HUES64 (cell line): ENCODE results near the gene FHDC1.

ENCODE experiments used
- H3K27ac ChIP-seq: 2 replicates; pipeline ENCODE4 v1.7.0; 2013; ENCODE audit warnings: low read depth, low read length, inconsistent platforms
- H3K27me3 ChIP-seq: 2 replicates; pipeline ENCODE4 v1.6.1; 2013; ENCODE audit warnings: mild to moderate bottlenecking, low read length; ENCODE audit not compliant: insufficient read depth
- H3K36me3 ChIP-seq: 2 replicates; pipeline ENCODE4 v1.6.1; 2013; ENCODE audit warnings: mild to moderate bottlenecking, low read length; ENCODE audit not compliant: insufficient read depth
- H3K4me1 ChIP-seq: 2 replicates; pipeline ENCODE4 v1.6.1; 2013; ENCODE audit warnings: mild to moderate bottlenecking, low read length, moderate library complexity; ENCODE audit not compliant: insufficient read depth
- H3K4me3 ChIP-seq: 2 replicates; pipeline ENCODE4 v1.5.1; 2013; ENCODE audit warnings: mild to moderate bottlenecking, low read length, moderate library complexity
- H3K9ac ChIP-seq: 2 replicates; pipeline ENCODE4 v1.6.1; 2013; ENCODE audit warnings: mild to moderate bottlenecking, low read depth, low read length
- H3K9me3 ChIP-seq: 2 replicates; pipeline ENCODE4 v1.6.1; 2013; ENCODE audit warnings: low read depth, low read length; ENCODE audit not compliant: insufficient read depth
- WGBS: fragments of 150-250, 120-280 bp; methylation state at CpG from one replicate; pipeline ENCODE4 v1.1.7; 2013; ENCODE audit warnings: missing lambda C conversion rate; 5-methylcytosine and 5-hydroxymethylcytosine counted together

FHDC1 gene

DNA sequence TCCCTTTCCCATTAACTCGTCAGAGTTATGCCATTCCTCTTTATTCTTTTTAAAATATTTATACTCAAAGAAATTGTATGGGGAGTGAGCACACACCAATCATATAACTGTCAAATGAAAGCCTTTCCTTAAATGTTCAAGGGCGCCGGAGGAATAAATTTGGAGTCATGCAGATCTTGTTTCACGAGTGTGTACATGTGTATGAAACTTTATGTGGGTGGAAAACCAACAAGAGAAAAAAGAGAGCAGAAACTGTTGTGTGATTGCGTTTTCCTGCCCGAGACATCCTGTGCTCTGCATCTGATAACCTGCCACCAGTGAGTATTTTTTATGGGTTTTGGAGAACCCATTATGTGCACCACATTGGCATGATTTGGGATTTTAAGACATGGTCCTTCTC lies 88.3 kb downstream of the FHDC1 start:
- peaks cover 20% of the 10 kb centered on the region for H3K9me3 ChIP-seq
- H3K9ac ChIP-seq, result no peak overlapping the region
- H3K27ac ChIP-seq, result no peak overlapping the region
- H3K4me3 ChIP-seq, result no peak overlapping the region
- H3K4me1 ChIP-seq, result no peaks in the 10 kb centered on the region
- H3K27me3 ChIP-seq, result no peaks in the 10 kb centered on the region
- WGBS, result 92% methylated on average over 5 of the region's 6 CpGs
- no peaks in the 10 kb centered on the region; the same call in 1 of the 2 replicates for H3K36me3 ChIP-seq

- H3K4me1 ChIP-seq, result no peaks in the 10 kb centered on the region
- H3K9me3 ChIP-seq, result peaks cover 30% of the 10 kb centered on the region
- H3K27ac ChIP-seq, result no peak overlapping the region
- no peak overlapping the region for H3K4me3 ChIP-seq
- no peak overlapping the region for H3K9ac ChIP-seq
- no peaks in the 10 kb centered on the region; the same call in 1 of the 2 replicates for H3K36me3 ChIP-seq
- WGBS, result 88% methylated on average over 1 of the region's 1 CpG
- no peaks in the 10 kb centered on the region for H3K27me3 ChIP-seq
Measured at GRCh38 chr4:153025406-153025805, 89.3 kb downstream of the FHDC1 start.

DNA sequence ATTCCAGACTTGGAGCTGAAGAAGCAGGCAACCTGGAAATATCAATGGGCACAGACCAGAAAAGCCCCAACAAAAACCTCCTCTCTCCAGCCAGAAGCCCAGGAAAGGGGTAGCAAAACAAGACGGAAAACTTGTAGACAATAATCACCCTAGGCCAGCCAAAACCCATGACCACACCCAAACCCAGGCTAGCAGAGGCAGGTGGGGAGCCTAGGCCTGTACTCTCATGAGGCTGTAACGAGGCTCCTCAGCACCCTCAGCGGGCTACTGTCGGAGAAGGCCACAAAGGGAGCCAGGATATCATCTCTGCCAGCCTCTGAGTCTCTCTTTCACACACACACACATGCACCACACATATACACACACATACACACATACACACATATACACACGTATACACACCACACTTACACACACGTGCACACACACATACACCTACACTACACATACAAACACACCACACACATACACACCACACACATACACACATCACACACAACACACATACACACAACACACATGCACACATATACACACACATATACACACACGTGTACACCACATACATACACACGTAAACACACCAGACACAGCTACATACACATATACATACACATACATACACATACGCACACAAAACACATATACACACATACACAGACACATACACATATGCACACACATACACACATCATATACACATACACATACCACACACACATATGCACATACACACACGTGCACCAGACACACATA lies 90.6 kb downstream of the FHDC1 start:
- no peak overlapping the region for H3K9ac ChIP-seq
- WGBS, result 83% methylated on average over 10 of the region's 10 CpGs
- H3K4me3 ChIP-seq, result no peak overlapping the region
- H3K27me3 ChIP-seq, result no peaks in the 10 kb centered on the region
- H3K9me3 ChIP-seq, result peaks cover 33% of the 10 kb centered on the region
- no peaks in the 10 kb centered on the region; the same call in 1 of the 2 replicates for H3K36me3 ChIP-seq
- H3K4me1 ChIP-seq, result no peaks in the 10 kb centered on the region
- H3K27ac ChIP-seq, result no peak overlapping the region

DNA sequence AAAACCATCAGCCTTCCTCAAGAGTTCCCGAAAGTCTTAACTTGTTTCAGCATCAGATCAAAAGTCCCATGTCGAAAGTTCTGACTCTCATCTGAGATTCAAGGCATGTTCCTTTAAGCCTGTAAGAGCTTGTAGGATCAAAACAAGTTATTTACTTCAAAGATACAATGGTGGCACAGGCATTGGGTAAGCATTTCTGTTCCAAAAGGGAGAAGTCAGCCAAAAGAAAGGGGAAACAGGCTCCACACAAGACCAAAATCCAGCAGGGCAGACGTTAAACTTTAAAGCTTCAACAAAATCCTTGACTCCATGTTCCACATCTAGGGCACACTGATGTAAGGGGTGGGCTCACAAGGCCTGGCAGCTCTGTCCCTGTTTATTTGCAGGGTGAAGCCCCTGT lies 91.7 kb downstream of the FHDC1 start:
- Histone ChIP-seq H3K9me3 (peaks cover 33% of the 10 kb centered on the region), H3K9ac (no peak overlapping the region), H3K27ac (no peak overlapping the region), H3K36me3 (no peaks in the 10 kb centered on the region; the same call in 1 of the 2 replicates), H3K27me3 (no peaks in the 10 kb centered on the region), H3K4me3 (no peak overlapping the region), H3K4me1 (no peaks in the 10 kb centered on the region)
- 62% methylated on average over 3 of the region's 3 CpGs for WGBS

DNA sequence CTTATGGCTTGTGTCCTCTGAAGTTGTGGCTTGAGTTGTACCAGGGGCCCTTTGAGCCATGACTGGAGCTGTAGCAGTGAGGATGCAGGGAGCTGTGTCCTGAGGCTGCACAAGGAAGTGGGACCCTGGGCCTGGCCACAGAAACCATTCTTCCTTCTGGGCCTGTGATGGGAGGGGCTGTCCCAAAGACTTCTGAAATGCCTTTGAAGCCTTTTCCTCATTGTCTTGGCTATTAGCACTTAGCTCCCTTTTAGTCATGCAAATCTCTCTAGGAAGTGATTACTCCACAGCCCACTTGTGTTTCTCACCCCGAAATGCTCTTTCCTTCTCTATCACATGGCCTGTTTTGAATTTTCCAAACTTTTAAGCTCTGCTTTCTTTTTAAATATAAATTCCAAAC lies 92.4 kb downstream of the FHDC1 start:
- no peak overlapping the region; the same call in 1 of the 2 replicates for H3K27ac ChIP-seq

More for the DNA sequence above, 92.4 kb downstream of the FHDC1 start:
- Histone ChIP-seq H3K27me3 (no peaks in the 10 kb centered on the region), H3K9me3 (peaks cover 33% of the 10 kb centered on the region), H3K4me3 (no peak overlapping the region), H3K9ac (no peak overlapping the region), H3K36me3 (no peaks in the 10 kb centered on the region; the same call in 1 of the 2 replicates), H3K4me1 (no peaks in the 10 kb centered on the region)
- WGBS, result 24% methylated on average over 1 of the region's 1 CpG
